Kidney tubule cell (primary cell): Measurements from ENCODE around the gene SCG3.

Source experiments
- DNase-seq: peaks from one replicate; pipeline ENCODE4 v3.0.0-alpha.2; 2018; ENCODE audit warnings: low spot score

Gene SCG3

DNA sequence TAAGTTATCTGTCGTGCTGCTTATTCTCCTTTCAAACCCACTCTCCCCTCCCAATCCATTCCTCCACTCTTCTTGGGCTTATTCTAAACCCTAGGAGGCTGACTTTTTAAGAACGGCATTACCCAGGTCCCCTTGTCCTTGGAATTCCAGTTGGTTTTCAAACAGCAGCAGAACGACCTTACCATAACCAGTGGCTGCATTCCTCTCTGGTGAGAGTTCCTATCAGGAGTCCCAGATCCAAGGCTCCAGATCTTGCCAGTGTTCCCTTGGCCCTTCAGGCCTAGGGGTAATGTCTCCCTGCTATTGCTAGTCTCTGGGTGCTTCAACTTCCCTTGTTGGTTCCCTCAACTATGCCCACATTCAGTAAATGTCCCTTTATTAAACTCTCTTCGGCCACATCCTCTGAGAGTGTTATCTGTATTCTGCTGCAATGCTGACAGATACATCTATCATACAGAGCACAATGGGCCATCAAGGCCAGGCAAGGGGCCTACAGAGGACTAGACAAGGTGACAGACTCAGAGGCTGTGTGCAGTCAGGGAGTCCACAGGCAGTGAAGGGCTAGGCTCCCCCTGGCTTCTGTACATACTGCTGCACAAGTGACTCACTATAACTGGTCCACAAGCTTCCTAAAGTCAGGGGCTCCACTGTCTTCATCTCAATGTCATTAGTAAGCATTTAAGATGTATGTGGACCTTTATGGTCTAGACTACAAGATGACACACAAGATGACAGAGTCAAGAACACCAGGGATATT lies 46.0 kb downstream of the SCG3 start:
- DNase-seq: peak; percentile 52

DNA sequence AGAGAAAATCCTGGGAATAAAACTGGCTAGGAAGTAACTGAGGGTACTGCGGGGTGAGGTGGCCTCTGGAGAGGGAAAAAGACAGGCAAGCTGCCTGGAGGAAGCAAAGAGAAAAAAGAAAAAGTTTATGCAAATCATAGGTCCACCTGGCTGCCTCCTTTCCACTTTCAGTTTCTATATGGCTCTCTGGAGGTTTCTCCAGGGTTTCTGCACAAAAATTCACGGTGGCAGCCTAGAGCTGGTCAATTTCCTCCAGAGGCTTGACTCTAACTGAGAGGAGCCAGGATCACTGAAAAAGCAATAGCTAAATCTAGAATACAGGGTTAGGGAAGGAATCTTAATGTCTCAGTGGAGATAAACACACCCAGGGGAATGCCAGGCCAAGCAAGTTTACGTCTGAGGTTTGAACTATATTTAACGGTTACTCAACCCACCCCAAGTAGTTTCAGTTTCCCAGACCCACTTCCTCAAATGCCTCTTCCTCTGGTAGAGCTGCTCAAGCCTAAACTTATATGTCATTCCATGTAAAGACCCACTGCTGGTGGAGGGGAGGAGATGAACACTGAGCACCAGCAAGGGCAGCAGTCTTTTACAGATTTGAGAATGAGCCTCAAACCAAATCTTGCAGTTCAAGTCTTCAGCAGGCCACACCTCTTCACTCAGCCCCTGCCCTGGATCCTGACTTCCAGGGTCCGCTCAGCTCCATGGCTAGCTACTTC lies 50.4 kb downstream of the SCG3 start:
- DNase-seq: peak; percentile 74

GRCh38 chr15:51732646-51733045 lies 51.3 kb downstream of the SCG3 start:
- DNase-seq: no peak

DNA sequence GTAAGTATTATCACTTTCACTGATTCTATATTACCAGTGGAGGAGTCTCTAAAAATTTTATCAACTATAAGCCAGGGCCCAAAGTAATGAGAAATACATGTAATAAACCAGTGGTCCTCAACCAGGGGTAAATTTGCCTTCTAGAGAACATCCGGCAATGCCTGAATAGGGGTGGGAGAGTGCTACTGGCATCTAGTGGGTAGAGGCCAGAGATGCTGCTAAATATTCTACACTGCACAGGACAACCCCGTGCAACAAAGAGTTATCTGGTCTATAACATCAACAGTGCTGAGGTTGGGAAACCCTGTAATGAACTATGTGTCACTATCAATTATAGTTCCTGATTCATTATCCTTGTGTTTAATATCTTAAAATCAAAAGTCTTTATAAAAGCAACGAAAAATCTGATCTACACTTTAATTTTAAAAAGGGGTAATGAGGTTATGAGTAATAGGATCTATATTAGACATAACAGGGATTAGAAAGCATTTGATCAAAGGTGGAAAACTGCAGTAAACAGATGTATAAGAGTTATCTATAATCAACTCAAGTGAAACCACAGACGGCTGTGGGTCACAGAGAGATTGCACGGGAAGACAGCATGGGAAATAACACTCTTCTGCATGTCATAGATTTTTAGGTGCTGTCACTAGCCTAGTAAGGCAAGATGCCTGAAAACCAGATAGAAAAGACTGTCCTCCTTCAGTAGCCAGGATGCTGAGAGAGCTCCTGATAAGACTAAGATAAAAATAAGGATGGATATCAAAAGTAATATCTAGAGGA lies 54.1 kb downstream of the SCG3 start:
- no peak for DNase-seq

- DNase-seq: no peak
These were observed 54.8 kb downstream of the SCG3 start for GRCh38 chr15:51736069-51736468.

GRCh38 chr15:51736751-51737521 lies 55.6 kb downstream of the SCG3 start:
- peak; percentile 44 for DNase-seq

DNA sequence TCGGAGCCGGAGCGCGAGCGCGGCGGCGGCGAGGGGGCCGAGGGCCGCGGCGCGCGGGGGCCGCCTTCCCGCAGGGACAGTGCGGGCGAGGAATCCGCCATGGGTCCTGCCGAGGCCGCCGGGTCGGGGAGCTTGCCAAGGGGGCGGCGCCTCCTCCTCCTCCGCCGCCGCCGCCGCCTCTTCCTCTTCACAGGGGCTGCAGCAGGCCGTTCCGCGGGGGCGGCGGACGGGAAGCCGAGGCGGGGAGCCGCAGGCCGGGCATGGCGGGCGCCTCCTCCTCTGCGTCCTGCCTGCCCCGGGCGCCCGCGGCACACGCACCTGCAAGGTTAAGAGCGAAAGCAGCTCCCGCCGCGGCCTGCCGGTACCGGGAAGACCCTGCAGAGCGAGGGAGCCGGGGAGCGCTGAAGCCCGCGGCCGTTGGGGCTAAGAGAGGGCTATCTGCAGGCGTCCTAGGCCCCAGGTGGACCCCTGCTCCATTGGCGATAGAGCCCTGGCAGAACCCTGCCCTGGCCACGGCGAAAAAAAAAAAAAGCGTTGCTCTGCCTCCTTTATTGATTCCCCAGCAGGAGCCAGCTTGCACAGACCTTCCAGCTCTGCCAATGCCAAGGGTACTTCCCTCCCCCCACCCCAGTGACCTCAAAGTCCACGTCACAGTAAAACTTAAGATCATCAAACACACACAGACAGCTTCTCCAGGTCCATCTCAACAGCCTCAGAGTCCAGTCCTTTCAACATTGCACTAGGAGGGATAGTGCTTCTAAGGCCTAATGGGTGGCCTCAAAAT lies 56.4 kb downstream of the SCG3 start, which contains the start of gene LYSMD2:
TSS of gene LYSMD2 (minus strand) at position 134 of the 784 bp plus-strand sequence. CDS start at position 101, 33 bp downstream.
- peak; percentile 56 for DNase-seq

DNA sequence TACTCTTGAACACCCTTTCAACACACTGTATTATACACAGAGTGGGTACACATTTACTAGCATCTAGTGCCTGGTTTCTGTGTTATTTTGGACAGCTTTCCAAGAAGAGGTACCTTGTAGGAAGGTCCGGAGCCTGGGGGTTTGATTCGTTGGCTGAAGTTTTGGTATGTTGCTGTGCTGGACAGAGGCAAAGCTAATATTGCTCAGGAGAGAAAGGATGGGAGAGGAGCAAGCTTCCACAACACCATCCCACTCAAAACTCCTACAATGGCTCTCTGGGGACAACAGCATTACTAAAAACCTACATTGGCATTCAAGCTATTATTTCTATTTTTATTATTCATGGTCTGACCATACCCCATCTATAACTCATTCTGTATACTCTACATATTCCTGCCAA lies 57.2 kb downstream of the SCG3 start:
- no peak for DNase-seq

DNA sequence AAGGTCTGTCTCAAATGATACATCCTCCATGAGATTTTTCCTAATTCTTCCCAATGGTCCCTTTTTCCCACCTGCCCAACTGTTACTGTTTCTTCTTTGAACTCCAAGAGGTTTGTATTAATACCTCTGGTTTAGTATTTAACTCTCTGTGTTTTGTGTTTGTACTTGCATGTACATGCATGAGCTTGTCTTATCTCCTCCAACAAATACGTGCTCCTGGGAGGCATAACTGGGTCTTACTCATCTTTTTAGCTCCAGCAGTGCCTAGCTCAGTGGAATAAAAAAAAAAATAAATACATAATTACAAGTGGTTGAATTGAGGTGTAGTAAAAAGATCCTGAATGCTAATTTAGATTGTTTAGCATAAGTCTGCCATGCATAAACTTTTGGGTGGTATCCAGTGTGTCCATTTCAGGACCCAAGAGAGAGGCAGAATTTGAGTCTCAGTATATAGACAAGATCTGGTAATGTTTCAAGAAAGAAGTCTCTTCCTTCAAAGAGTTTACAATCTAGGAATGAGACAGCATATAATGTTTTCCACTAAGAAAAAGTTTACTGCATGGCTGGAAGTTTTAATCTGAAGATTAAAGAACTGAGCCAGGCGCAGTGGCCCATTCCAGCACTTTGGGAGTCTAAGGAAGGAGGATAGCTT lies 57.9 kb downstream of the SCG3 start:
- DNase-seq: no peak

DNA sequence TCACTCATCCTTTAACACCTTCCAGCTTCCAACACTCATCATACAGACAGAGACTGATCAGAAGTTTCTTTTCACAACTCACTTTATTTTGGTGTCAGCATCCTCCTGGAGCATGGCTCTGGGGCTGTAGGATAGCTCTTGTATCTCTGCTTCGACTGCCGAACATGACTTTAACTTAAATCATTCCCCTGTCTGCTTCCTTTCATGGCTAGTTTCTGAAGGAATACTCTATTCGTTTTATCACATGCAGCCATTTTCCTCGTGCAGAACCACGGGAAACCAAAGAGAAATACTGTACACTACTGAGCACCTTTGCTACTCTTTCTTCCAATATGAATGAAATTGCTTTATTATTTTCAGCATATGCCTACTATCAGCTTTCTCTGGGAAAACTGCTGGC lies 68.0 kb downstream of the SCG3 start:
- DNase-seq: no peak

DNA sequence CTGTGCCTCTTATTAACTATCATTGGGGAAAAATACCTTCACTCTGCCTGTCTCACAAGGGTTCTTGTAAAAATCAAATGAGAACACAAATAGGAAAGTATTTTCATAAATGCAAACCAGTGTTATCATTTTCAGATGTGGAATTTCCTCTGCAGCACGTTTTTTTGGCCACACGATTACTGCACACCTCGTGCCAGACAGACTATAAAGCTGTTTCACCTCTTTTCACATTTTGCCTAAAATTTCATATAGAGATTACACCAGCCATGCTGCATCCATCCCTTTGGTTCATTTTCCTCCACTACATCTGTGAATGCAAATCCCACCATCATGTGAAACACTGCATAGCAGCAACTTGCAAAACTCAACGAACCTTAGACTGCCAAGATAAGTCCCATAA lies 68.9 kb downstream of the SCG3 start:
- no peak for DNase-seq

- peak; percentile 58 for DNase-seq
These were observed 69.7 kb downstream of the SCG3 start, which contains the start of gene TMOD2 for GRCh38 chr15:51750792-51751696. TSS of gene TMOD2 (plus strand) at chr15:51751597. CDS start at chr15:51766442, 14,845 bp downstream.

DNA sequence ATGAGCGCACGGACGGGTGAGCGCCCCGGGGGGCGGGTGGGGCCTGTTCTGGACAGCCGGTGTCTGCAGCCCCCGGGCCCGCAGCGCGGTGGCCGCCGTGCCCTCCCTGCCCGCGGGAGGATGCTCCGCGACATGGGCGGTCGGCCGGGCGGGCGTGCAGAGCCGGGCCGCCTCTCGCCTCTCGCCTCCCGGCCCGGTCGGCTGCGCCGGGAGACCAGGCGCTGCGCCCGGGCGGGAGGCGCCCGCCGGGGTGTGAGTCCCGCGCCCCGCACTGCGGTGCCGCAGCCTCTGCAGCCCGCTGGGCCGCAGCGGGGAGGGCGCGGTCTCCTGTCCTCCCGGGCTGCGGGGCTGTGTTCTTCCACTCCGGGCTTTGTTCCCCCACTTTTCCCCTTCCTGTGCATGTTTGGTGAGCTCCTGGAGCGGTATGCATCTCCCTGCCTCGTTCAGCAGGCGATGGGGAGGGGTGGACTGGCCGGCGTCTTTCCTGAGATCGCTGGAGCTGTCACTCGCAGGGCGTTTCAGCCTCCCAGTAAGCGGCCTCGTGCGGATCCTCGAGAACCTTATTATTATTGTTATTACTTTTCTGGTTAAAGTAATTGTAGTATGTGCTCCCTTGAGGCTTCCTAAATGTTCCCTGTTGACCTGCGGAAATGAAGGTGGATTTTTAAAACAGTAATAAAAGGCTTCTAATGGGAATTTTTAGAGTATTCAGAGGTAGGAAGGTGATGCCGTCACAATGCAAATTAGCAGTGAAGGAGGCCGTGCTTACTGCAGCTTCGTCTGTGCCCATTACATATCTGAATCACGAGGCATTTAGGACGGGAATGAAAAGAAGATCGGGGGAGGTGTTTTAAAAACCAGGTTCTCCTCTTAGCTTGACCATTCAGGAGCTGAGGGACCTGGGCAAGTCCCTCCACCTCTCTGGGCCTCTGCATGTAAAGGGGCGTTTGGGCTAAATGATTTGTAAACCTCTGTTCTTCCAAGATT lies 70.7 kb downstream of the SCG3 start:
- DNase-seq: peak; percentile 56

DNA sequence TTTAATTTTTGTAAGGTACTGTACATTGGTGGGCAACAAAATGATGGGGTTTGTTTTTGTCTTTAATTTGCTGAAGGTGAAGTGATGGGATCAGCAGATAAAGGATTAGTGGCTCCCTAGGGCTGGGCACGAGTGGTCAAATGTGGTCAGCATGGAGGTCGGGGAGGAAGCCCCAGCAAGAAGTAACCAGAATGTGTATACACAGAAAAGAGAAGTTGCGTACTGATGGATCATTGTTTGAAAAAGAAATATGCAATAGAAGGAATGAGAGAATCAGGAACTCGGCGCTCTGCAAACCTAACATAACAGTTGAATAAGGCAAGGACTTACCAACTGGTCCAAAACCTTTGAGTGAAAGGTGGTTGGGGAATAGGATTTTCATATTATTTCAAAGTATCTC lies 71.6 kb downstream of the SCG3 start:
- DNase-seq: no peak

DNA sequence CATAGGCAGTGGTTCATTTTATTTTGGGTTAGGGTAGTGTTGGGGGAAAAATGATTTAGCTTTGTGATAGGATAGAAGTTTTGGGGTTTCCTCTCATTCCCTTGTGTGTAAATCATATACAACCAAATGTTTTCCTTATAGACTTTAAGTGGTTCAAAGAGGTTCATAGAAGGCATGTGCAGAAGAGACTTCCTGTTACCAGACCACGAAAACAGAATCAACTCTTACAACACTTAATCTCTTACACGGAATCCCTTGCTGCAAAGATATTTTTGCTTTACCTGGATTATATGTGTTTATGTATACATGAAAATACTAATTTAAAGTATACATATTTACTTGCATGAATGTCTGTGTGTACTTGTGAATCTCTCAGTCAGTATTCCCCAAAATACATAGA lies 73.0 kb downstream of the SCG3 start:
- no peak for DNase-seq

- no peak for DNase-seq
These were observed 74.5 kb downstream of the SCG3 start for GRCh38 chr15:51755790-51756189.

GRCh38 chr15:51756482-51756881 lies 75.2 kb downstream of the SCG3 start:
- no peak for DNase-seq

DNA sequence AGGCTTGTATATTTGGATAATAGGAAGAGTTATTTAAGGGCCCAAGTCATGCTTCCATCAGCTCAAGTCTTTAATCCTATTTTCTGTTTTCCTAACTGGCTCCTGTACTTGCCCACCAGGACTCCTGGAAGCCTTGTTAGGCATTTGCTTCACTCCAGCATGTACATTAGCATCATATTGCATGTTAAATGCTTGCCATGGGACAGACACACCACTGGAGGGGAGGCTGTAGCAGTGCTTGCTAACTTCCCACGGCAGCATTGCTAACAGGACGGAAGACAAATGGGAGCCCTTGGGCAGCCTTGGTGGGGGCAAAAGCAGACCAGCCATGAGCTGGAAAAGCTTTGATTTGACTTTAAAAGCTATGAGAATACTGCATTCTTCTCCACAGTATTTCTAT lies 76.1 kb downstream of the SCG3 start:
- DNase-seq: no peak
